CD14-positive monocyte (primary cell): Measurements from ENCODE around the gene GNA12. TPM values are rescaled to one million over a fixed set of nuclear protein-coding genes. Genes with fewer than 3 reads are reported as not detected.

Experiments used
- DNase-seq, 3 donors: peaks; one replicate each; pipeline ENCODE4 v3.0.0-alpha.2; 2011 to 2022
- H2AFZ ChIP-seq: 2 replicates; pipeline ENCODE4 v1.6.0; 2012; ENCODE audit warnings: mild to moderate bottlenecking, low read depth, low read length, inconsistent platforms; ENCODE audit not compliant: insufficient read depth, poor library complexity, severe bottlenecking
- H3K27ac ChIP-seq, 2 donors: 1 replicate in 1 of 2; 2 replicates in 1 of 2; pipeline ENCODE4 v1.5.1; 2012 to 2013; ENCODE audit warnings: low read length in 2 of 2, control low read depth in 1 of 2, inconsistent platforms in 1 of 2, low read depth in 1 of 2, mild to moderate bottlenecking in 1 of 2
- H3K27me3 ChIP-seq, 2 donors: one replicate each; pipeline versions ENCODE4 v1.6.0 to v1.6.1; 2011 to 2013; ENCODE audit warnings: low read length in 2 of 2; ENCODE audit not compliant: control insufficient read depth in 2 of 2, insufficient read depth in 2 of 2
- H3K36me3 ChIP-seq, 2 donors: replicated peaks in 1 of 2; 1 replicate in 1 of 2; 2 replicates in 1 of 2; pipeline versions ENCODE4 v1.5.1 to v1.6.1; 2012 to 2013; ENCODE audit warnings: low read length in 2 of 2, control low read depth in 1 of 2, inconsistent platforms in 1 of 2, mild to moderate bottlenecking in 1 of 2; ENCODE audit not compliant: insufficient read depth in 2 of 2, control insufficient read depth in 1 of 2
- H3K4me1 ChIP-seq, 2 donors: 1 replicate in 1 of 2; 2 replicates in 1 of 2; pipeline versions ENCODE4 v1.5.1 to v1.6.1; 2012 to 2013; ENCODE audit warnings: low read length in 2 of 2, control low read depth in 1 of 2, inconsistent platforms in 1 of 2, mild to moderate bottlenecking in 1 of 2, moderate library complexity in 1 of 2; ENCODE audit not compliant: insufficient read depth in 2 of 2, control insufficient read depth in 1 of 2
- H3K4me2 ChIP-seq: replicated peaks from 2 replicates; pipeline ENCODE3; 2012; ENCODE audit warnings: low read length, moderate library complexity, mild to moderate bottlenecking; ENCODE audit not compliant: poor library complexity, severe bottlenecking; ENCODE audit errors: extremely low read depth
- H3K4me3 ChIP-seq, 3 experiments: fragments of 200-600 bp in 1 of 3; sonication (generic) in 1 of 3; replicated peaks in 1 of 3; 1 replicate in 2 of 3; 2 replicates in 1 of 3; pipeline ENCODE4 v1.5.1; 2011 to 2013; ENCODE audit warnings: low read length in 3 of 3, mild to moderate bottlenecking in 3 of 3, control low read depth in 2 of 3, low read depth in 2 of 3, inconsistent platforms in 1 of 3, moderate library complexity in 1 of 3
- H3K79me2 ChIP-seq: 2 replicates; pipeline ENCODE4 v1.6.0; 2012; ENCODE audit warnings: mild to moderate bottlenecking, control low read depth, inconsistent platforms, low read length, moderate library complexity; ENCODE audit not compliant: insufficient read depth
- H3K9ac ChIP-seq: 2 replicates; pipeline ENCODE4 v1.6.0; 2017; ENCODE audit warnings: low read length, mild to moderate bottlenecking; ENCODE audit not compliant: insufficient read depth, poor library complexity, severe bottlenecking
- H3K9me3 ChIP-seq, 2 donors: replicated peaks in 1 of 2; 1 replicate in 1 of 2; 2 replicates in 1 of 2; pipeline versions ENCODE4 v1.5.1 to v1.6.1; 2012 to 2013; ENCODE audit warnings: low read length in 2 of 2, control low read depth in 1 of 2; ENCODE audit not compliant: control insufficient read depth in 1 of 2, insufficient read depth in 1 of 2
- H4K20me1 ChIP-seq: 2 replicates; pipeline ENCODE4 v1.6.0; 2012; ENCODE audit warnings: mild to moderate bottlenecking, low read length, control low read depth, moderate library complexity; ENCODE audit not compliant: insufficient read depth
- H3K27ac Mint-ChIP-seq, 7 donors: one replicate each; pipeline ENCODE4 v1.8.0; 2020; ENCODE audit warnings: mild to moderate bottlenecking in 7 of 7, mixed read lengths in 7 of 7, moderate library complexity in 6 of 7, inconsistent platforms in 2 of 7
- H3K27me3 Mint-ChIP-seq, 3 donors: one replicate each; pipeline ENCODE4 v1.8.0; 2021 to 2022; ENCODE audit warnings: low read depth in 3 of 3, mild to moderate bottlenecking in 3 of 3, mixed read lengths in 3 of 3, moderate library complexity in 3 of 3, inconsistent platforms in 1 of 3
- H3K36me3 Mint-ChIP-seq, 2 donors: one replicate each; pipeline ENCODE4 v1.8.0; 2020; ENCODE audit warnings: mixed read lengths in 2 of 2, inconsistent platforms in 1 of 2, mild to moderate bottlenecking in 1 of 2
- H3K4me1 Mint-ChIP-seq: one replicate; pipeline ENCODE4 v1.8.0; 2020; ENCODE audit warnings: mild to moderate bottlenecking, mixed read lengths
- H3K4me3 Mint-ChIP-seq, 2 donors: one replicate each; pipeline ENCODE4 v1.8.0; 2020; ENCODE audit warnings: mild to moderate bottlenecking in 2 of 2, mixed read lengths in 2 of 2, moderate library complexity in 1 of 2
- H3K9me3 Mint-ChIP-seq, 7 donors: one replicate each; pipeline ENCODE4 v1.8.0; 2020 to 2022; ENCODE audit warnings: mixed read lengths in 7 of 7, mild to moderate bottlenecking in 6 of 7, moderate library complexity in 6 of 7, inconsistent platforms in 2 of 7
- WGBS: methylation state at CpG from one replicate; pipeline ENCODE4 v1.1.5; 2013; ENCODE audit warnings: missing lambda C conversion rate; ENCODE audit not compliant: insufficient coverage; 5-methylcytosine and 5-hydroxymethylcytosine counted together
- intact Hi-C, 2 donors: fragments of 100-400 bp; cut with micrococcal nuclease; formaldehyde crosslinking; loops; one replicate each; pipeline versions ENCODE4 v1.15.0 to v1.15.1; 2023
- polyA plus RNA-seq, 3 donors: library from polyadenylated mRNA; depleted of rRNA in 1 of 3; unstranded in 2 of 3; stranded (reverse) in 1 of 3; fragments of 300-500 nt in 2 of 3; fragments of >200 nt in 1 of 3; fragmentation: Illumina TruSeq in 2 of 3; gene quantifications; 1 replicate in 2 of 3; 2 replicates in 1 of 3; pipeline ENCODE4 v1.2.3, GENCODE V29; 2012 to 2021
- TF ChIP-seq, protein P1 (sequence below): fragments of 200-600 bp; IDR thresholded peaks from one replicate; pipeline ENCODE4 v1.8.0; 2022; ENCODE audit warnings: antibody characterized with exemption, mild to moderate bottlenecking

Gene GNA12
- polyA plus RNA-seq, 3 donors = 3.4 to 25.9 (median 10.6) TPM

DNA sequence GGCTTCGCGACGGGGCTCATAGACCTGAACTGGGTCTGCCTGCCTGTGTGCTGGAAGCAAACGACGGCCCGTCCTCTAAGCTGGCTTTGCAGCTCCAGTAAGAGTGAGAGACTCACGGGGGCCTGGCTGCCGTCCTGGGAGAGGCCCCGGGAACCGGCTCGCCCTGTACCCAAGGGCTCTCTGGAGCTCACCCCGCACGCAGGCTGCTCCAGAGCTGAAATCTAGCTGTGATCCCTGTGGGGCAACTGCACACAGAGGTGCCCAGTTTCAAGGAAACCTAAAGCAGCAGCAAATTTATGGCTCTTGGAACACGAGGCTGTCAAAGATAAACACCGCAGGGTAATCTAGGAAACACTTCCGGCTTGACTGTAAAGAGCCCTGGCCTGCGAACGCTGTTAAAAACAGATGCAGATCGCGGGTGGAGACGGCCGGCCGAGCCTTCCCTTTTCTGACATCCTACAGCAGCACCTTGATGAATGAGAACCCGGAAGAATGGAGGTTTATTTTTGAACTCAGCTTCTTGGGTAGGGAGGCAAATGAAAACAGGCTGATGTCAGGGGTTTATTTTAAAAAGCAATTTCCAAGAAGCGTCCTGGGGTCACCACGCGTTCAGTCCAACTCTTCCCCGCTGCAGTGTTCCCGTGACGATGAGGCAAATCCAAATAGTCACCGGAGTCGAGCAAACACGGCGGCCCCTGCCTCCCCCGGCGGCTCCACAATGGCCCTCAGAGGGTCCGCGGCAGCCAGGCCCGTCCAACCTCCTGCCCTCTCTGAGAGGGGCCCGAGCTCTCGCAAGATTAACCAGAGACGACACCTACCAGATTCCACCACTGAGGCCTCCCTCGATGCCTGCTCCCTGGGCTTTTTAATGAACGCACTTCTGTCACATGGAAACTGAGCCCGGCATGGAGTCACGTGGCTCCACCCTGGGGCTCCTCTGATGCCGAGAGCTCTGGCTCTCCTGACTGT, 126.5 kb downstream of the GNA12 start:
- 31% methylated on average over 41 of the region's 47 CpGs for WGBS
- Mint-ChIP-seq H3K4me1 (peaks cover 61% of the 10 kb centered on the region), H3K27ac (peak overlapping the region in 4 of 7 donors; percentile 54 to 78 (median 72)), H3K27me3 (peaks cover 37 to 55% (median 45%) of the 10 kb centered on the region in 3 donors), H3K4me3 (peak overlapping the region; percentile 39 to 71), H3K36me3 (peaks cover 30 to 42% of the 10 kb centered on the region in 2 donors), H3K9me3 (peaks cover 0 to 11% (median 6%) of the 10 kb centered on the region in 7 donors)
- Histone ChIP-seq H3K9me3 (peaks cover 0 to 5% of the 10 kb centered on the region in 2 donors), H3K79me2 (no peaks in the 10 kb centered on the region), H3K4me1 (peaks cover 40 to 52% of the 10 kb centered on the region in 2 donors), H2AFZ (no peak overlapping the region), H3K9ac (no peak overlapping the region), H3K27me3 (peaks cover 0 to 22% of the 10 kb centered on the region in 2 donors), H3K4me3 (no peak overlapping the region), H3K4me2 (no peak overlapping the region), H4K20me1 (no peaks in the 10 kb centered on the region), H3K36me3 (no peaks in the 10 kb centered on the region), H3K27ac (no peak overlapping the region)
- intact Hi-C loops = loop anchor here in 1 of 2 donors (5.0 kb wide), 2 partner anchors 40 to 105 kb away; no protein-coding TSS in a partner anchor
- peak in 2 of 3 donors; percentile 39 to 45 for DNase-seq
- TF ChIP-seq, protein P1, sequence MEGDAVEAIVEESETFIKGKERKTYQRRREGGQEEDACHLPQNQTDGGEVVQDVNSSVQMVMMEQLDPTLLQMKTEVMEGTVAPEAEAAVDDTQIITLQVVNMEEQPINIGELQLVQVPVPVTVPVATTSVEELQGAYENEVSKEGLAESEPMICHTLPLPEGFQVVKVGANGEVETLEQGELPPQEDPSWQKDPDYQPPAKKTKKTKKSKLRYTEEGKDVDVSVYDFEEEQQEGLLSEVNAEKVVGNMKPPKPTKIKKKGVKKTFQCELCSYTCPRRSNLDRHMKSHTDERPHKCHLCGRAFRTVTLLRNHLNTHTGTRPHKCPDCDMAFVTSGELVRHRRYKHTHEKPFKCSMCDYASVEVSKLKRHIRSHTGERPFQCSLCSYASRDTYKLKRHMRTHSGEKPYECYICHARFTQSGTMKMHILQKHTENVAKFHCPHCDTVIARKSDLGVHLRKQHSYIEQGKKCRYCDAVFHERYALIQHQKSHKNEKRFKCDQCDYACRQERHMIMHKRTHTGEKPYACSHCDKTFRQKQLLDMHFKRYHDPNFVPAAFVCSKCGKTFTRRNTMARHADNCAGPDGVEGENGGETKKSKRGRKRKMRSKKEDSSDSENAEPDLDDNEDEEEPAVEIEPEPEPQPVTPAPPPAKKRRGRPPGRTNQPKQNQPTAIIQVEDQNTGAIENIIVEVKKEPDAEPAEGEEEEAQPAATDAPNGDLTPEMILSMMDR = no peak

DNA sequence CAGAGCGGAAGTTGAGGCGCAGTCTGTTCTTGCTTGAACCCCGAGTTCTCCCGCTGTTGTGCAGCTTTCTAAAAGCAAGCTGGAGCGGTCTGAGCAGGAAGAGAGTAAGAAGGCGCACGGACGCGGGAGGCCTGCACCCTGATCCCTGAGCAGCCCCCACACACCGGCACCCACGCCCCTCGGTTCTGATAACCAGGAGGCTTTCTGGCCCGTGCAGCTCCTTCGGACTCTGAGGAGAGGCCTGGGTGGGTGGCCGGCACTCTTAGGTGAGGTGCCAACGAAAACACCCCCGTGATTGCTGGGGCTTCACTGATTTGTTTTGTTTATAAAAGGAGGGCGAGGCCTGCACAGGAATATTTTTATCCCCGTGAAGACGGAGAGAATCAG, 127.2 kb downstream of the GNA12 start:
- 67% methylated on average over 13 of the region's 20 CpGs for WGBS
- no peak for DNase-seq
- Histone ChIP-seq H3K4me3 (no peak overlapping the region), H3K27me3 (peaks cover 0 to 22% of the 10 kb centered on the region in 2 donors), H3K27ac (no peak overlapping the region), H3K36me3 (no peaks in the 10 kb centered on the region), H3K9me3 (peaks cover 0 to 5% of the 10 kb centered on the region in 2 donors), H3K4me2 (no peak overlapping the region), H3K9ac (no peak overlapping the region), H2AFZ (no peak overlapping the region), H3K79me2 (no peaks in the 10 kb centered on the region), H3K4me1 (peaks cover 40 to 52% of the 10 kb centered on the region in 2 donors), H4K20me1 (no peaks in the 10 kb centered on the region)
- H3K4me3 Mint-ChIP-seq = peak overlapping the region in 1 of 2 donors; percentile 71
- H3K9me3 Mint-ChIP-seq = peaks cover 0 to 11% (median 6%) of the 10 kb centered on the region in 7 donors
- peaks cover 61% of the 10 kb centered on the region for H3K4me1 Mint-ChIP-seq
- intact Hi-C loops = loop anchor here in 1 of 2 donors (5.0 kb wide), 2 partner anchors 40 to 105 kb away; no protein-coding TSS in a partner anchor
- H3K36me3 Mint-ChIP-seq = peaks cover 30 to 39% of the 10 kb centered on the region in 2 donors
- H3K27me3 Mint-ChIP-seq = peaks cover 37 to 62% (median 45%) of the 10 kb centered on the region in 3 donors
- H3K27ac Mint-ChIP-seq = peak overlapping the region in 1 of 7 donors; percentile 54
- TF ChIP-seq, protein P1 = no peak
